ENCODE measurements around the gene PDZRN3.

The PDZRN3 gene

GRCh38 chr3:73543412-73543811 is 81.3 kb downstream of the PDZRN3 start:
- DNase-seq (ENCODE audit: low read depth, low spot score), result no peak
- TF ChIP-seq CTCF (IDR thresholded peaks at IDR 0.05; ENCODE audit: low read depth, low read length), result no peak
- H3K4me3 ChIP-seq (ENCODE audit: low read depth, low read length), result no peak overlapping the region
- in situ Hi-C loops (cut with HindIII; ENCODE audit: low sequenced_read_pairs), result no loop called here

- DNase-seq (ENCODE audit: low read depth, low spot score), result no peak
- TF ChIP-seq CTCF (IDR thresholded peaks at IDR 0.05; ENCODE audit: low read depth, low read length), result no peak
- H3K4me3 ChIP-seq (ENCODE audit: low read depth, low read length), result no peak overlapping the region
- in situ Hi-C loops (cut with HindIII; ENCODE audit: low sequenced_read_pairs), result no loop called here
Measured at GRCh38 chr3:73542136-73542535, 82.6 kb downstream of the PDZRN3 start.

- in situ Hi-C loops (cut with HindIII; ENCODE audit: low sequenced_read_pairs), result no loop called here
- no peak for TF ChIP-seq CTCF (IDR thresholded peaks at IDR 0.05; ENCODE audit: low read depth, low read length)
- no peak overlapping the region for H3K4me3 ChIP-seq (ENCODE audit: low read depth, low read length)
- DNase-seq (ENCODE audit: low read depth, low spot score), result peak; percentile 29
Measured at GRCh38 chr3:73540969-73541740, 83.6 kb downstream of the PDZRN3 start.

GRCh38 chr3:73538486-73538885 is 86.3 kb downstream of the PDZRN3 start:
- H3K4me3 ChIP-seq (ENCODE audit: low read depth, low read length), result no peak overlapping the region
- DNase-seq (ENCODE audit: low read depth, low spot score), result no peak
- TF ChIP-seq CTCF (IDR thresholded peaks at IDR 0.05; ENCODE audit: low read depth, low read length), result no peak
- in situ Hi-C loops (cut with HindIII; ENCODE audit: low sequenced_read_pairs), result no loop called here

- in situ Hi-C loops (cut with HindIII; ENCODE audit: low sequenced_read_pairs), result no loop called here
- DNase-seq (ENCODE audit: low read depth, low spot score), result no peak
- H3K4me3 ChIP-seq (ENCODE audit: low read depth, low read length), result no peak overlapping the region
- TF ChIP-seq CTCF (IDR thresholded peaks at IDR 0.05; ENCODE audit: low read depth, low read length), result no peak
Measured at GRCh38 chr3:73536952-73537351, 87.8 kb downstream of the PDZRN3 start.

GRCh38 chr3:73536336-73536895 is 88.3 kb downstream of the PDZRN3 start:
- DNase-seq (ENCODE audit: low read depth, low spot score), result no peak
- in situ Hi-C loops (cut with HindIII; ENCODE audit: low sequenced_read_pairs), result no loop called here
- no peak overlapping the region for H3K4me3 ChIP-seq (ENCODE audit: low read depth, low read length)
- TF ChIP-seq CTCF (IDR thresholded peaks at IDR 0.05; ENCODE audit: low read depth, low read length), result no peak
